Esophagus squamous epithelium (tissue), 5 donors: ENCODE results near the gene FGF3. TPM values are rescaled to one million over a fixed set of nuclear protein-coding genes. Genes with fewer than 3 reads are reported as not detected.

Experiments
- DNase-seq: peaks from one replicate; lab custom pipeline; 2025; lab: John Stamatoyannopoulos, UW
- H3K27ac ChIP-seq, 4 donors: fragments of 200-600 bp; sonication (generic); one replicate each; pipeline ENCODE4 v1.5.1; 2016 to 2019; ENCODE audit warnings: mild to moderate bottlenecking in 1 of 4
- H3K27me3 ChIP-seq, 4 donors: fragments of 200-600 bp; sonication (generic); 1 replicate in 3 of 4; 2 replicates in 1 of 4; pipeline versions ENCODE4 v1.5.1 to v1.6.0; 2017 to 2021; ENCODE audit warnings: antibody characterized with exemption in 1 of 4
- H3K36me3 ChIP-seq, 3 donors: fragments of 200-600 bp; sonication (generic); one replicate each; pipeline ENCODE4 v1.5.1; 2016 to 2019
- H3K4me1 ChIP-seq, 3 donors: fragments of 200-600 bp; sonication (generic); one replicate each; pipeline ENCODE4 v1.5.1; 2017 to 2019
- H3K4me3 ChIP-seq, 4 donors: fragments of 200-600 bp; sonication (generic); 1 replicate in 3 of 4; 2 replicates in 1 of 4; pipeline ENCODE4 v1.5.1; 2016 to 2019; ENCODE audit warnings: mild to moderate bottlenecking in 2 of 4, moderate library complexity in 1 of 4
- H3K9me3 ChIP-seq, 3 donors: fragments of 200-600 bp; sonication (generic); one replicate each; pipeline ENCODE4 v1.5.1; 2016 to 2019
- CTCF ChIP-seq, 6 experiments: fragments of 450-650 bp in 4 of 6; fragments of 200-600 bp in 2 of 6; sonication (generic) in 2 of 6; IDR thresholded peaks; one replicate each; pipeline ENCODE4 v1.5.1; 2016 to 2019; ENCODE audit warnings: antibody characterized with exemption in 6 of 6, mild to moderate bottlenecking in 4 of 6, moderate library complexity in 4 of 6
- POLR2A ChIP-seq, 4 donors: fragments of 450-650 bp; IDR thresholded peaks; one replicate each; pipeline ENCODE4 v1.6.1; 2017; ENCODE audit warnings: antibody characterized with exemption in 4 of 4, mild to moderate bottlenecking in 4 of 4, moderate library complexity in 3 of 4
- WGBS, 2 donors: methylation state at CpG; one replicate each; pipeline ENCODE4 v1.1.5; 2018; 5-methylcytosine and 5-hydroxymethylcytosine counted together
- intact Hi-C: fragments of 100-400 bp; cut with DNase I; formaldehyde crosslinking; loops from one replicate; pipeline ENCODE4 v1.15.0; 2022
- total RNA-seq, 4 donors: library from RNA; depleted of rRNA; stranded (reverse); fragments of >200 nt; gene quantifications; one replicate each; pipeline ENCODE4 v1.1.0, GENCODE V29; 2016
- donor health status: DM: yes; HTN: yes; CAD: no.

The FGF3 gene
- total RNA-seq, 4 donors from 2014 or later, result not detected

GRCh38 chr11:69811431-69811830 is 7.8 kb downstream of the FGF3 start:
- WGBS, 2 donors, result 51 to 63% methylated on average over 3 of the region's 3 CpGs

GRCh38 chr11:69810289-69811118 is 8.7 kb downstream of the FGF3 start:
- Histone ChIP-seq H3K36me3 (no peaks in the 10 kb centered on the region), H3K4me1 (no peaks in the 10 kb centered on the region), H3K9me3 (no peaks in the 10 kb centered on the region), H3K4me3 (no peak overlapping the region), H3K27me3 (peaks cover 0 to 84% (median 0%) of the 10 kb centered on the region in 4 donors), H3K27ac (no peak overlapping the region)
- WGBS, 2 donors, result 80 to 86% methylated on average over 3 to 22 of the region's 39 CpGs
- no peak for TF ChIP-seq CTCF (IDR thresholded peaks at IDR 0.05)
- TF ChIP-seq POLR2A (IDR thresholded peaks at IDR 0.05), result no peak
- DNase-seq, result no peak
- intact Hi-C loops, result no loop called here

More at GRCh38 chr11:69811431-69811830, 7.8 kb downstream of the FGF3 start:
- Histone ChIP-seq H3K36me3 (no peaks in the 10 kb centered on the region), H3K9me3 (no peaks in the 10 kb centered on the region), H3K4me1 (no peaks in the 10 kb centered on the region), H3K4me3 (no peak overlapping the region), H3K27ac (no peak overlapping the region), H3K27me3 (peaks cover 0 to 93% (median 0%) of the 10 kb centered on the region in 4 donors)
- intact Hi-C loops, result no loop called here
- TF ChIP-seq POLR2A (IDR thresholded peaks at IDR 0.05) (no peak), CTCF (IDR thresholded peaks at IDR 0.05) (no peak)
- DNase-seq, result no peak

GRCh38 chr11:69808667-69809086 is 10.5 kb downstream of the FGF3 start:
- TF ChIP-seq CTCF (IDR thresholded peaks at IDR 0.05) (no peak), POLR2A (IDR thresholded peaks at IDR 0.05) (no peak)
- Histone ChIP-seq H3K4me3 (no peak overlapping the region), H3K36me3 (no peaks in the 10 kb centered on the region), H3K4me1 (no peaks in the 10 kb centered on the region), H3K27ac (no peak overlapping the region), H3K27me3 (peaks cover 0 to 66% (median 0%) of the 10 kb centered on the region in 4 donors), H3K9me3 (no peaks in the 10 kb centered on the region)
- no peak for DNase-seq
- 10 to 20% methylated on average over 1 to 2 of the region's 7 CpGs for WGBS, 2 donors
- intact Hi-C loops, result no loop called here

- Histone ChIP-seq H3K9me3 (no peaks in the 10 kb centered on the region), H3K4me1 (no peaks in the 10 kb centered on the region), H3K4me3 (no peak overlapping the region), H3K36me3 (no peaks in the 10 kb centered on the region), H3K27me3 (peaks cover 0 to 55% (median 0%) of the 10 kb centered on the region in 4 donors), H3K27ac (no peak overlapping the region)
- intact Hi-C loops, result no loop called here
- TF ChIP-seq CTCF (IDR thresholded peaks at IDR 0.05), result no peak
- TF ChIP-seq POLR2A (IDR thresholded peaks at IDR 0.05), result no peak
- WGBS, 2 donors, result 73 to 86% methylated on average over 7 to 9 of the region's 9 CpGs
- no peak for DNase-seq
These were observed 12.0 kb downstream of the FGF3 start for GRCh38 chr11:69807106-69807815.
